Measurements from ENCODE around the gene CXXC4. TPM values are rescaled to one million over a fixed set of nuclear protein-coding genes. Genes with fewer than 3 reads are reported as not detected.

Gene CXXC4
- total RNA-seq, 1 donor from 2014 or later: not detected

DNA sequence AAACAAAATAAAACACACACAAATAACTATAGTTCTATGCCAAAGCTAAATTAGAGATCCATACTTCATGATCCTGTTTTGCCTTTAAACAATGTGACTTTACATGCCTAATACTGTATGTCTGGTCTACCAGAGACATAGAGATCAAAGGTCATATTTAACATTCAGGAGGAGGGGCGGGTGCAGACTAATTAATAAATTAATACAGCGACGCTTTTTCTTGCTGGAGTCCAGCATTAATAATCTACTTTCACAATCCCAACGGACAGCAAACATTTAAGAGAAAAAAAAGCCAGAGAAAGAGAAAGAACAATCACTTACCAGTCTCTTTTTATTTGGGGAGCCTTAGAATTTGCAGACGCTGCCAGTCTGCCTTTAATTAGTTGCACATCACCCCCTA lies 509 bp downstream of the CXXC4 start:
- Mint-ChIP-seq H3K27me3 (peaks cover 50% of the 10 kb centered on the region), H3K9me3 (no peaks in the 10 kb centered on the region), H3K4me1 (peaks cover 34% of the 10 kb centered on the region), H3K36me3 (ENCODE audit: low read depth) (no peaks in the 10 kb centered on the region), H3K4me3 (no peak overlapping the region), H3K27ac (no peak overlapping the region)
- ChIA-PET CTCF (no interaction called here), POLR2A (no interaction called here)
- intact Hi-C loops (cut with micrococcal nuclease): loop anchor here (5.0 kb wide), 1 partner anchor 368 kb away; no protein-coding TSS in a partner anchor
- TF ChIP-seq CTCF (IDR thresholded peaks at IDR 0.05): no peak
- no peak for ATAC-seq (ENCODE audit: low read depth)
- DNase-seq: no peak

GRCh38 chr4:104493081-104493831 lies 1.4 kb downstream of the CXXC4 start:
- peaks cover 50% of the 10 kb centered on the region for H3K27me3 Mint-ChIP-seq
- intact Hi-C loops (cut with micrococcal nuclease): loop anchor here (5.0 kb wide), 1 partner anchor 369 kb away; no protein-coding TSS in a partner anchor

DNA sequence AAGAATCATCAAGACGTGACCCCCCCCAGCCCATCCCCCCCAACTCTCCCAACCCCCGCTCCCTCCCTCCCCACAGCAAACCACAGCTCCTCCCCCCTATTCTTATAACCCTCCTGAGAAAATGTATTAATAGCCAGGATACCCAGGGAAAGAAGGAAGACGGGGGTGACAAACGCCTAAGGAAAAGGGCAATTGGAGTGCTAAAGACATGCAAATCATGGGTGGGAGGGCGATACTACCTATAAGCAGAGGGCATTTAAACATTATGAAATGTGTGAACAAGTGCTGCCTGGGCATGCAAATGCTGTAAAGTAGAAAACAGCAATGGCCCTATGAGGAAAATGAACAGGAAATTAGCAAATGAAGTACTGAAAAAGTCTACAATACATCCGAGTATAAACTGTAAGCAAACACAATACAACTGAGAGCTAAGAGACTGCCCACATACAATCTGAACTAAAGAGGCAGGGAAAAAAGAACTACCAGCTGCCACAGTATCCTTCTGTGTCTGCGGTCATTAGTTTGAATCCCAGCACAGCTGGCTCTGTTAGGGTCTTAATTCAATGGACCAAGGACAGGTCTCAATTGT lies 2.4 kb downstream of the CXXC4 start:
- DNase-seq (no peak), ATAC-seq (ENCODE audit: low read depth) (no peak)
- Mint-ChIP-seq H3K27me3 (peaks cover 45% of the 10 kb centered on the region), H3K4me1 (peaks cover 34% of the 10 kb centered on the region), H3K4me3 (peak overlapping the region; percentile 44), H3K9me3 (no peaks in the 10 kb centered on the region), H3K36me3 (ENCODE audit: low read depth) (no peaks in the 10 kb centered on the region), H3K27ac (no peak overlapping the region)
- intact Hi-C loops (cut with micrococcal nuclease): loop anchor here (5.0 kb wide), 1 partner anchor 370 kb away; no protein-coding TSS in a partner anchor
- TF ChIP-seq CTCF (IDR thresholded peaks at IDR 0.05): no peak
- CTCF ChIA-PET: no interaction called here
- POLR2A ChIA-PET: no interaction called here

More at GRCh38 chr4:104493081-104493831, 1.4 kb downstream of the CXXC4 start:
- no peak overlapping the region for H3K27ac Mint-ChIP-seq
- H3K36me3 Mint-ChIP-seq (ENCODE audit: low read depth): no peaks in the 10 kb centered on the region
- no peak overlapping the region for H3K4me3 Mint-ChIP-seq
- H3K4me1 Mint-ChIP-seq: peaks cover 34% of the 10 kb centered on the region
- ATAC-seq (ENCODE audit: low read depth): no peak
- POLR2A ChIA-PET: no interaction called here
- CTCF ChIA-PET: no interaction called here
- no peaks in the 10 kb centered on the region for H3K9me3 Mint-ChIP-seq
- no peak for DNase-seq
- TF ChIP-seq CTCF (IDR thresholded peaks at IDR 0.05): no peak

- DNase-seq (peak; percentile 22), ATAC-seq (ENCODE audit: low read depth) (peak; percentile 30)
- Mint-ChIP-seq H3K27me3 (peaks cover 46% of the 10 kb centered on the region), H3K36me3 (ENCODE audit: low read depth) (no peaks in the 10 kb centered on the region), H3K4me1 (peaks cover 34% of the 10 kb centered on the region), H3K27ac (no peak overlapping the region), H3K4me3 (peak overlapping the region; percentile 78), H3K9me3 (no peaks in the 10 kb centered on the region)
- TF ChIP-seq CTCF (IDR thresholded peaks at IDR 0.05): no peak
- CTCF ChIA-PET: no interaction called here
- POLR2A ChIA-PET: no interaction called here
- intact Hi-C loops (cut with micrococcal nuclease): loop anchor here (5.0 kb wide), 1 partner anchor 371 kb away; no protein-coding TSS in a partner anchor
Measured at GRCh38 chr4:104491481-104492182, 3.1 kb downstream of the CXXC4 start.
